Measurements from ENCODE around the gene PKD2L1.

PKD2L1 gene

DNA sequence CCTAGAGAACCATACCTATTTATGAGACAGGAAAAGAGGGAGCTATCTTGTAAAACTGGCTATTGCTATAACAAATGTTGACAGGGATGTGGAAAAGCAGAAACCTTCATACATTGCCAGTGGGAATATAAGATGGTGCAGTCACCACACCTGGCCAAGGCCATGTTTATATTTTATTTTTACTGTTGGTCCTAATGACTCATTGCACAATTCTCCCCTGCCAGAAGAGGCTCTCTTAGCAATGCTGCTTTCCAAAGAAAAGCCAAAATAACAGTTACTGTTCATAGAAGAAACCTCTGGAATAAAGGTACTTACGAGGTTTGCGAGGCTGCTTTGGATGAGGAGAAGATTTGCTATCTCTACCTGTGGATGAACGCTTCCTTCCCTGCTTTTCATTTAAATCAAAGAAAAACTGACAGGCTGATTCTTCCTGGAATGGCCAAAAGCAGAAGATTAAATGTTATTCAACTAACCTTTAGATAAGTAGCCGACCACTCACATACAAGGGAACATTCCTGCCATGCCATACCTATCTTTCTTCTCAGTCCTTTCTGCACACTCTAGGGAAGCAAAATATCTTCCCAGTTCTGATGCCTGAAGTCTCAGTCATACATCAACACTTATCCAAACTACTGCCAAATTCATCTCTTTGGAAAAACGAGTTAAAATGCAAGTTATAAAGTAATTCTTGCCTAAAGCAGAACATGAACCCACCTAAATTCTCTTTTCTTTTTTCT lies 84.4 kb downstream of the PKD2L1 start:
- DNase-seq (ENCODE audit: low read depth in 1 of 2, low spot score in 1 of 2): no peak
- Histone ChIP-seq H3K27ac (replicated peaks) (no peak overlapping the region), H3K4me3 (replicated peaks; ENCODE audit: insufficient read depth, low read length) (no peak overlapping the region), H3K27me3 (ENCODE audit: insufficient read depth, poor library complexity, severe bottlenecking) (no peaks in the 10 kb centered on the region)
- TF ChIP-seq CTCF (IDR thresholded peaks at IDR 0.05; ENCODE audit: insufficient read depth, low read length): no peak
- TF ChIP-seq, protein P1, sequence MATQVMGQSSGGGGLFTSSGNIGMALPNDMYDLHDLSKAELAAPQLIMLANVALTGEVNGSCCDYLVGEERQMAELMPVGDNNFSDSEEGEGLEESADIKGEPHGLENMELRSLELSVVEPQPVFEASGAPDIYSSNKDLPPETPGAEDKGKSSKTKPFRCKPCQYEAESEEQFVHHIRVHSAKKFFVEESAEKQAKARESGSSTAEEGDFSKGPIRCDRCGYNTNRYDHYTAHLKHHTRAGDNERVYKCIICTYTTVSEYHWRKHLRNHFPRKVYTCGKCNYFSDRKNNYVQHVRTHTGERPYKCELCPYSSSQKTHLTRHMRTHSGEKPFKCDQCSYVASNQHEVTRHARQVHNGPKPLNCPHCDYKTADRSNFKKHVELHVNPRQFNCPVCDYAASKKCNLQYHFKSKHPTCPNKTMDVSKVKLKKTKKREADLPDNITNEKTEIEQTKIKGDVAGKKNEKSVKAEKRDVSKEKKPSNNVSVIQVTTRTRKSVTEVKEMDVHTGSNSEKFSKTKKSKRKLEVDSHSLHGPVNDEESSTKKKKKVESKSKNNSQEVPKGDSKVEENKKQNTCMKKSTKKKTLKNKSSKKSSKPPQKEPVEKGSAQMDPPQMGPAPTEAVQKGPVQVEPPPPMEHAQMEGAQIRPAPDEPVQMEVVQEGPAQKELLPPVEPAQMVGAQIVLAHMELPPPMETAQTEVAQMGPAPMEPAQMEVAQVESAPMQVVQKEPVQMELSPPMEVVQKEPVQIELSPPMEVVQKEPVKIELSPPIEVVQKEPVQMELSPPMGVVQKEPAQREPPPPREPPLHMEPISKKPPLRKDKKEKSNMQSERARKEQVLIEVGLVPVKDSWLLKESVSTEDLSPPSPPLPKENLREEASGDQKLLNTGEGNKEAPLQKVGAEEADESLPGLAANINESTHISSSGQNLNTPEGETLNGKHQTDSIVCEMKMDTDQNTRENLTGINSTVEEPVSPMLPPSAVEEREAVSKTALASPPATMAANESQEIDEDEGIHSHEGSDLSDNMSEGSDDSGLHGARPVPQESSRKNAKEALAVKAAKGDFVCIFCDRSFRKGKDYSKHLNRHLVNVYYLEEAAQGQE (IDR thresholded peaks at IDR 0.05; ENCODE audit: insufficient replicate concordance, low read depth): no peak
- no peak for TF ChIP-seq POLR2AphosphoS5 (IDR thresholded peaks at IDR 0.05; ENCODE audit: low read depth)
- no peak for TF ChIP-seq SPI1 (IDR thresholded peaks at IDR 0.05; ENCODE audit: borderline replicate concordance, low read depth)
- no peak for TF ChIP-seq GABPA (IDR thresholded peaks at IDR 0.05; ENCODE audit: low read depth)

- Histone ChIP-seq H3K4me3 (replicated peaks; ENCODE audit: insufficient read depth, low read length) (no peak overlapping the region), H3K27ac (replicated peaks) (no peak overlapping the region), H3K27me3 (ENCODE audit: insufficient read depth, poor library complexity, severe bottlenecking) (no peaks in the 10 kb centered on the region)
- TF ChIP-seq GABPA (IDR thresholded peaks at IDR 0.05; ENCODE audit: low read depth) (no peak), SPI1 (IDR thresholded peaks at IDR 0.05; ENCODE audit: borderline replicate concordance, low read depth) (no peak), CTCF (IDR thresholded peaks at IDR 0.05; ENCODE audit: insufficient read depth, low read length) (no peak), POLR2AphosphoS5 (IDR thresholded peaks at IDR 0.05; ENCODE audit: low read depth) (no peak)
- TF ChIP-seq, protein P1 (IDR thresholded peaks at IDR 0.05; ENCODE audit: insufficient replicate concordance, low read depth): no peak
- no peak for DNase-seq (ENCODE audit: low read depth in 1 of 2, low spot score in 1 of 2)
These were observed 90.2 kb downstream of the PKD2L1 start for GRCh38 chr10:100239851-100240250.

DNA sequence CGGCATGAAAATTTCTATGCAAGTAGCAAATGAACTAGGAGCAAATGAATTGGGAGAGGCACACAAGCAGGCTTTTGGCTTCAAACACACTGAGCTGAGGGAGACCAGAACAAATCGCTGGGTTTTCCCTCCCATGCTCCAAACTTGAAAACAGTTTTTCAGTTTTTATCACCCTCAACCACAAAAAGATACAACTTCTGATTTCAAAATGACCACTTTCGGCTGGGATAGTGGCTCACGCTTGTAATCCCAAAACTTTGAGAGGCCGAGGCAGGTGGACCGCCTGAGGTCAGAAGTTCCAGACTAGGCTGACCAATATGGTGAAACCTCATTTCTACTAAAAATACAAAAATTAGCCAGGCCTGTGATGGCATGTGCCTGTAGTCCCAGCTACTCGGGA lies 91.6 kb downstream of the PKD2L1 start:
- H3K27ac ChIP-seq (replicated peaks): no peak overlapping the region
- no peak overlapping the region for H3K4me3 ChIP-seq (replicated peaks; ENCODE audit: insufficient read depth, low read length)
- TF ChIP-seq SPI1 (IDR thresholded peaks at IDR 0.05; ENCODE audit: borderline replicate concordance, low read depth) (no peak), POLR2AphosphoS5 (IDR thresholded peaks at IDR 0.05; ENCODE audit: low read depth) (no peak)
- TF ChIP-seq, protein P1 (IDR thresholded peaks at IDR 0.05; ENCODE audit: insufficient replicate concordance, low read depth): no peak
- DNase-seq (ENCODE audit: low read depth in 1 of 2, low spot score in 1 of 2): no peak
- H3K27me3 ChIP-seq (ENCODE audit: insufficient read depth, poor library complexity, severe bottlenecking): no peaks in the 10 kb centered on the region

All from HL-60 (cell line).